ENCODE data around the gene KCNH8. TPM values are rescaled to one million over a fixed set of nuclear protein-coding genes. Genes with fewer than 3 reads are reported as not detected.

The KCNH8 gene
- total RNA-seq, 4 donors from 2014 or later, result 0.18 to 4.1 (median 1.7) TPM

GRCh38 chr3:19348941-19349564 is 200.7 kb downstream of the KCNH8 start:
- peaks cover 0 to 6% (median 0%) of the 10 kb centered on the region in 4 donors for H3K4me1 ChIP-seq
- TF ChIP-seq POLR2A (IDR thresholded peaks at IDR 0.05) (no peak), CTCF (IDR thresholded peaks at IDR 0.05) (peak in 5 of 6 experiments; percentile 24 to 73 (median 68))
- peak overlapping the region in 2 of 4 donors; percentile 15 to 55 for H3K27ac ChIP-seq
- no peaks in the 10 kb centered on the region for H3K9me3 ChIP-seq
- H3K27me3 ChIP-seq, result no peaks in the 10 kb centered on the region
- H3K4me3 ChIP-seq, result peak overlapping the region in 1 of 4 donors; percentile 3
- H3K36me3 ChIP-seq, result no peaks in the 10 kb centered on the region
- peak in 1 of 3 donors; percentile 56 for DNase-seq

GRCh38 chr3:19357947-19358346 is 209.6 kb downstream of the KCNH8 start:
- H3K9me3 ChIP-seq, result no peaks in the 10 kb centered on the region
- no peak for TF ChIP-seq POLR2A (IDR thresholded peaks at IDR 0.05)
- TF ChIP-seq CTCF (IDR thresholded peaks at IDR 0.05), result no peak
- no peaks in the 10 kb centered on the region for H3K36me3 ChIP-seq
- H3K4me3 ChIP-seq, result no peak overlapping the region
- DNase-seq, result no peak
- no peak overlapping the region for H3K27ac ChIP-seq
- H3K27me3 ChIP-seq, result no peaks in the 10 kb centered on the region
- no peaks in the 10 kb centered on the region for H3K4me1 ChIP-seq

- H3K4me1 ChIP-seq, result no peaks in the 10 kb centered on the region
- no peaks in the 10 kb centered on the region for H3K27me3 ChIP-seq
- no peaks in the 10 kb centered on the region for H3K9me3 ChIP-seq
- no peaks in the 10 kb centered on the region for H3K36me3 ChIP-seq
- no peak overlapping the region for H3K4me3 ChIP-seq
- no peak for DNase-seq
- peak overlapping the region in 1 of 4 donors; percentile 21 for H3K27ac ChIP-seq
- TF ChIP-seq CTCF (IDR thresholded peaks at IDR 0.05) (no peak), POLR2A (IDR thresholded peaks at IDR 0.05) (no peak)
Measured at GRCh38 chr3:19363071-19363470, 214.8 kb downstream of the KCNH8 start.

GRCh38 chr3:19364148-19364547 is 215.8 kb downstream of the KCNH8 start:
- DNase-seq, result peak in 1 of 3 donors; percentile 51
- H3K9me3 ChIP-seq, result no peaks in the 10 kb centered on the region
- no peaks in the 10 kb centered on the region for H3K4me1 ChIP-seq
- H3K36me3 ChIP-seq, result no peaks in the 10 kb centered on the region
- TF ChIP-seq POLR2A (IDR thresholded peaks at IDR 0.05), result no peak
- TF ChIP-seq CTCF (IDR thresholded peaks at IDR 0.05), result no peak
- no peaks in the 10 kb centered on the region for H3K27me3 ChIP-seq
- H3K27ac ChIP-seq, result no peak overlapping the region
- no peak overlapping the region for H3K4me3 ChIP-seq

- Histone ChIP-seq H3K27me3 (no peaks in the 10 kb centered on the region), H3K36me3 (no peaks in the 10 kb centered on the region), H3K4me3 (no peak overlapping the region), H3K9me3 (no peaks in the 10 kb centered on the region), H3K4me1 (no peaks in the 10 kb centered on the region), H3K27ac (no peak overlapping the region)
- no peak for DNase-seq
- no peak for TF ChIP-seq CTCF (IDR thresholded peaks at IDR 0.05)
- TF ChIP-seq POLR2A (IDR thresholded peaks at IDR 0.05), result no peak
Measured at GRCh38 chr3:19365471-19365870, 217.2 kb downstream of the KCNH8 start.

All from Peyer's patch (tissue), 4 donors.